ENCODE results near the gene RUNDC3A. TPM values are rescaled to one million over a fixed set of nuclear protein-coding genes. Genes with fewer than 3 reads are reported as not detected.
"Not testable (repeated sequence)": the region's sequence is repeated elsewhere in the genome, so short reads cannot be mapped to it uniquely, and the experiment has no call there.

Gene RUNDC3A
- total and polyA plus RNA-seq, 2 of the 8 experiments (the other 6 are each of a cell fraction or from before 2014, with no cell fraction given) = 6.4 to 13.8 TPM

DNA sequence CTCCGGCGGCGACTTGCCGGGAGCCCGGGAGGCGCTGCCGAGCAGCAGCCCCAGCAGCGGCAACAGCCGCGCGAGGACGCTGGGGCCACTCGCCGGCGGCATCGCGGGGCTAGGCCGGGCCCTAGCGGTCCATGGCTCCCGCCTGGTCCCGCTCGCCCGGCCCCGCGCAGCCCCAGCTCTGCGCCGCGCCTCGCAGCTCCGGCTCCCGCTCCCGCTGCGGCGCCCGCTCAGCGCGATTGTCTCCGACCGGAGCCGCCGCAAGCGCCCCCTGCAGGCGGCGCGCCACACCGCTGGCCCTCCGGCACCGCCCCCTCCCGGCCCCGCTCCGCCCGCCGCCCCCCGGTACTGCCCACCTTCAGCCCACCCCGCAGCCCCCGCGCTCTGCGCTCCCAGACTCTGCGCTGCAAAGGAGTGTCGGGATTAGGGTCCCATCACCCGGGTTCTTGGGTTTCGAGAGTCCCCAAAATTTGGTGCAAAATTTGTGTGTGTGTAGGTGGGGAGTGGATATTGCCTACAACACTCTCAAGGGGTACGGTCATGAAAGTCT lies 55.3 kb downstream of the RUNDC3A start, which contains the start of gene FAM171A2 (continued):
- TF ChIP-seq RFX5 (IDR thresholded peaks at IDR 0.05; ENCODE audit: borderline replicate concordance, low read depth, low read length) (no peak), CBX8 (IDR thresholded peaks at IDR 0.05; ENCODE audit: borderline replicate concordance, low read depth, low read length) (no peak)

DNA sequence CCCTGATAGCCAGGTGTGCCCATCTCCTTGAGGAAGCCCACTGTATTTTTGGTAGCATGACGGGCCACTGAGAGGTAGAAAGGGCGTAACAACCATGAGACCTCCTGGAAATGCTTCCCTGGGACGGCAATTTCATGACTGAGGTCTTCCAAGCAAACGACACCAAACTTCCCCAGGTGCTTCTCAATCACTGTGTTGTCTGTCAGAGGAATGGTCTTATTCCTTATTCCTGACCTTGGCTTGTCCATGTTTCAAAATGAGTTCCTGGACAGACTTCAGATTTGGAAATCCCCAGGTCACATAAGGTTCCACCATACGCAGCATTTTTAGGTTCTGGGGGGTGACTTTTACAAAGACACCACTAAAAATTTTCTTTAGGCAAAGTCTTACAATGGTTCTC lies 56.6 kb downstream of the RUNDC3A start:
- H3K23ac ChIP-seq (ENCODE audit: insufficient read length); H2BK15ac ChIP-seq (ENCODE audit: low read length); H3K79me1 ChIP-seq (ENCODE audit: low read depth, low read length); H3K27me3 ChIP-seq (replicated peaks in 1 of 4; ENCODE audit: control insufficient read depth in 3 of 4, extremely low read depth in 1 of 4, insufficient read depth in 3 of 4, low read length in 3 of 4); H4K91ac ChIP-seq (replicated peaks; ENCODE audit: insufficient read length, low read length); H3K9ac ChIP-seq (replicated peaks in 1 of 4; ENCODE audit: extremely low read depth in 1 of 4, low read depth in 3 of 4, low read length in 3 of 4); POLR2A ChIA-PET (ENCODE audit: partially characterized antibody); H2AK5ac ChIP-seq (ENCODE audit: low read depth, low read length); H3K9me3 ChIP-seq (ENCODE audit: insufficient read depth in 2 of 2, low read depth in 1 of 2, low read length in 1 of 2); H3K14ac ChIP-seq (ENCODE audit: insufficient read length); H3K23me2 ChIP-seq (ENCODE audit: low read depth, low read length); H2AFZ ChIP-seq (ENCODE audit: low read length); H3K79me2 ChIP-seq (ENCODE audit: control insufficient read depth in 1 of 2, insufficient read depth in 2 of 2, low read length in 2 of 2); H3K18ac ChIP-seq (ENCODE audit: extremely low read depth, low read length); H3K4me2 ChIP-seq (ENCODE audit: insufficient read depth in 1 of 2, low read depth in 2 of 2, low read length in 2 of 2); DNase-seq (ENCODE audit: low read depth in 1 of 2, low spot score in 2 of 2); H3K36me3 ChIP-seq (ENCODE audit: control insufficient read depth in 2 of 4, insufficient read depth in 4 of 4, low read length in 3 of 4); H3K4ac ChIP-seq (replicated peaks; ENCODE audit: insufficient read length, low read depth, low read length); H4K5ac ChIP-seq (ENCODE audit: insufficient read length, low read depth, low read length); H3K27ac ChIP-seq (ENCODE audit: low read depth, low read length); H2BK120ac ChIP-seq (replicated peaks; ENCODE audit: low read depth, low read length); H2BK5ac ChIP-seq (ENCODE audit: low read depth, low read length); H3K56ac ChIP-seq (replicated peaks; ENCODE audit: insufficient read length, low read depth, low read length); H4K8ac ChIP-seq (ENCODE audit: extremely low read depth, insufficient read depth, low read length); FAIRE-seq; H3K4me3 ChIP-seq (ENCODE audit: extremely low read depth in 1 of 4, insufficient read depth in 2 of 4, low read depth in 3 of 4, low read length in 4 of 4); H2BK20ac ChIP-seq (ENCODE audit: low read length); H2BK12ac ChIP-seq (ENCODE audit: low read depth, low read length): not testable (repeated sequence)
- WGBS, 2 experiments (ENCODE audit: extremely low coverage in 1 of 2, insufficient coverage in 1 of 2, insufficient read length in 1 of 2, insufficient replicate concordance in 2 of 2, low coverage in 1 of 2, low lambda C conversion rate in 2 of 2, missing lambda C conversion rate in 1 of 2) = 92% methylated on average over 5 of the region's 5 CpGs; no CpG with 5 or more reads in 1 of the 2 experiments
- CTCF ChIA-PET (ENCODE audit: partially characterized antibody) = interaction anchor here (1.0 to 3.9 kb wide), 2 partner anchors 11 to 14 kb away, joined by 4 to 31 read pairs; no protein-coding TSS in a partner anchor
- H3K4me1 ChIP-seq (replicated peaks in 1 of 4; ENCODE audit: control insufficient read depth in 3 of 4, insufficient read depth in 4 of 4, low read length in 3 of 4) = peaks cover 9 to 22% (median 18%) of the 10 kb centered on the region in 4 experiments
- peaks cover 3 to 11% of the 10 kb centered on the region in 2 experiments for H4K20me1 ChIP-seq (replicated peaks in 1 of 2; ENCODE audit: control insufficient read depth in 1 of 2, insufficient read depth in 2 of 2, low read length in 2 of 2)
